ENCODE data around the gene OSBP. TPM values are rescaled to one million over a fixed set of nuclear protein-coding genes. Genes with fewer than 3 reads are reported as not detected.
A peak's percentile ranks its signal among the peaks of the same experiment; 100 is the strongest.

OSBP gene
- total RNA-seq, 4 donors from 2014 or later, result 27.4 to 45.2 (median 34.9) TPM

DNA sequence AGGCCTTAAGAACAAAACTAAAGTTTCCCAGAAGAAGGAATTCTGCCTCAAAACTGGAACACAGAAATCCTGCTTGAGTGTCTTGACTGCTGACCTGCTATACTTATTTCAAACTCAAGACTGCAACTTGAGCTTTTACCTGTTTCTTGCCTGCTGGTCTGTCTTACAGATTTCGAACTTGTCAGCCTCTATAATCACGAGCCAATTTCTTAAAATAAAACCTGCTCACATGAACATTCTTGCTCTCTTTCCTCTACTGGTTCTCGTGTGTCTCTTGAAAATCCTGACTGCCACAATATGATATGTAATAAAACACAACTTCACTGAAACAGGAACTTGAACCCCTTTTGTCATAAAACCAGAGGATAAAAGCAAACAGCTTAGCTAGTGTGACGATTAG, 39.3 kb upstream of the OSBP start:
- Histone ChIP-seq H3K9me3 (no peaks in the 10 kb centered on the region), H3K36me3 (peaks cover 2 to 99% of the 10 kb centered on the region in 2 donors), H3K4me1 (peaks cover 10 to 15% of the 10 kb centered on the region in 2 donors), H3K27me3 (no peaks in the 10 kb centered on the region), H3K4me3 (no peak overlapping the region), H3K27ac (peak overlapping the region; percentile 67 to 75 (median 73))
- ATAC-seq, result peak; percentile 85 to 96
- peak in 1 of 2 donors; percentile 27 for TF ChIP-seq POLR2A (IDR thresholded peaks at IDR 0.05)
- no peak for TF ChIP-seq CTCF (IDR thresholded peaks at IDR 0.05 in 4 of 5, conservative IDR thresholded peaks at IDR 0.05 in 1 of 5)
- intact Hi-C loops (cut with DNase I; ENCODE audit: low total_unique reads), result no loop called here
- in situ Hi-C loops (cut with MboI; ENCODE audit: low sequenced_read_pairs in 4 of 4), result no loop called here
- DNase-seq, result no peak

- H3K4me3 ChIP-seq, result no peak overlapping the region
- no peaks in the 10 kb centered on the region for H3K27me3 ChIP-seq
- intact Hi-C loops (cut with DNase I; ENCODE audit: low total_unique reads) (no loop called here), in situ Hi-C loops (cut with MboI; ENCODE audit: low sequenced_read_pairs in 4 of 4) (no loop called here)
- H3K36me3 ChIP-seq, result peaks cover 3 to 94% of the 10 kb centered on the region in 2 donors
- ATAC-seq (no peak), DNase-seq (no peak)
- no peak for TF ChIP-seq CTCF (IDR thresholded peaks at IDR 0.05 in 4 of 5, conservative IDR thresholded peaks at IDR 0.05 in 1 of 5)
- TF ChIP-seq POLR2A (IDR thresholded peaks at IDR 0.05), result no peak
- H3K9me3 ChIP-seq, result no peaks in the 10 kb centered on the region
- no peaks in the 10 kb centered on the region for H3K4me1 ChIP-seq
- H3K27ac ChIP-seq, result no peak overlapping the region
Measured at GRCh38 chr11:59647245-59647980, 31.8 kb upstream of the OSBP start.

DNA sequence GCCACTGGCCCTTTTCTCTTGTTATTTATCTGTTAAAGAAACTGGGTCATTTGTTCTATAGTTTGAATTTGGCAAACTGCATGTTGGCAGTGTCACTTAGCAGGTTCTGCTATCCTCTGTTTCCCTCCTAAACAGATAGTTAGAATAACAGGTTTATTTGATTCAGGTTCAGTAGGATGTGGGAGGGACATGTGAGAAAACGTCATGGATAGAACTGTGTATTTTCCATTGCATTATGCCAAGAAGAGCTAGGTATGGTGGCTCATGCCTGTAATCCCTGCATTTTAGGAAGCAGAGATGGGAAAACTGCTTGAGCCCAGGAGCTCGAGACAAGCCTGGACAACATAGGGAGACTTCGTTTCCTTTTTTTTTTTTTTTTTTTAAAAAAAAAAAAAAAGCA, 29.0 kb upstream of the OSBP start:
- in situ Hi-C loops (cut with MboI; ENCODE audit: low sequenced_read_pairs in 4 of 4) (no loop called here), intact Hi-C loops (cut with DNase I; ENCODE audit: low total_unique reads) (no loop called here)
- Histone ChIP-seq H3K4me3 (no peak overlapping the region), H3K27me3 (no peaks in the 10 kb centered on the region), H3K27ac (no peak overlapping the region), H3K4me1 (no peaks in the 10 kb centered on the region), H3K36me3 (peaks cover 0 to 94% of the 10 kb centered on the region in 2 donors), H3K9me3 (no peaks in the 10 kb centered on the region)
- TF ChIP-seq POLR2A (IDR thresholded peaks at IDR 0.05) (no peak), CTCF (IDR thresholded peaks at IDR 0.05 in 4 of 5, conservative IDR thresholded peaks at IDR 0.05 in 1 of 5) (no peak)
- DNase-seq (no peak), ATAC-seq (no peak)

DNA sequence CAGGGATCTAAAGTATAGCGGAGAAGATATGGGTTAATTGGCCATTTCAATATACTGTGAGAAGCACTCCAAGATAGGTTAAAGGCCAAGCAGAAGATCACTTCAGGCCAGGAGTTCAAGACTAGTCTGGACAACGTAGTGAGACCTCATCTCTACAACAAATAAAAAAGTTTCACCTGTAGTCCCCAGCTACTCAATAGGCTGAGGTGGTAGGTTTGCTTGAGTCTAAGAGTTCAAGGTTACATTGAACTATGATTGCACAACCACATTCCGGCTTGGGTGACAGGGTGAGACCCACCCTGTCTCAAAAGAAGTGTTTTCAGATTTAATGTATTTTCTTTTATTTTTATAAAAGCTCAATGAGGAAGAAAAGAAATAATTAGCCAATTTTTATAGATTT, 27.8 kb upstream of the OSBP start:
- ATAC-seq (no peak), DNase-seq (no peak)
- Histone ChIP-seq H3K27me3 (no peaks in the 10 kb centered on the region), H3K4me3 (no peak overlapping the region), H3K36me3 (peaks cover 0 to 94% of the 10 kb centered on the region in 2 donors), H3K9me3 (no peaks in the 10 kb centered on the region), H3K4me1 (no peaks in the 10 kb centered on the region), H3K27ac (peak overlapping the region in 1 of 4 donors; percentile 14)
- in situ Hi-C loops (cut with MboI; ENCODE audit: low sequenced_read_pairs in 4 of 4), result no loop called here
- TF ChIP-seq CTCF (IDR thresholded peaks at IDR 0.05 in 4 of 5, conservative IDR thresholded peaks at IDR 0.05 in 1 of 5) (no peak), POLR2A (IDR thresholded peaks at IDR 0.05) (no peak)
- intact Hi-C loops (cut with DNase I; ENCODE audit: low total_unique reads), result no loop called here
